Endothelial cell of umbilical vein (primary cell): ENCODE results near the gene ARFGEF3. TPM values are rescaled to one million over a fixed set of nuclear protein-coding genes. Genes with fewer than 3 reads are reported as not detected.

ENCODE experiments used
- BruUV-seq: library from RNA; stranded (reverse); fragments of 400-500 nt; replicated peaks from 2 replicates; lab custom pipeline; 2021; lab: Mats Ljungman, UMichigan
- CTCF ChIA-PET: fragments of 300-600, 350-600 bp; sonication (Branson Sonifier 250); formaldehyde crosslinking; loops from one replicate; lab custom pipeline; 2021; ENCODE audit warnings: antibody characterized with exemption, inconsistent platforms; lab: Charles Lee
- POLR2A ChIA-PET: fragments of 300-600, 350-600 bp; sonication (Branson Sonifier 250); formaldehyde crosslinking; loops from one replicate; lab custom pipeline; 2021; ENCODE audit warnings: antibody characterized with exemption, inconsistent platforms; lab: Charles Lee
- DNase-seq: peaks from one replicate; pipeline ENCODE4 v3.0.0-alpha.2; 2011; ENCODE audit warnings: low read depth, low spot score
- FAIRE-seq: peaks from 2 replicates; lab custom pipeline; 2011; peaks lifted over from hg19 to GRCh38; lab: Jason Lieb, UNC
- H2AFZ ChIP-seq: 2 replicates; pipeline ENCODE4 v1.6.0; 2012; ENCODE audit warnings: low read depth, low read length, control low read depth, inconsistent platforms
- H3K27ac ChIP-seq: 2 replicates; pipeline ENCODE4 v1.5.1; 2011; ENCODE audit warnings: low read depth, mild to moderate bottlenecking, control low read depth, low read length, moderate library complexity; ENCODE audit not compliant: insufficient read depth
- H3K27me3 ChIP-seq, 2 experiments: 2 replicates each; pipeline versions ENCODE4 v1.6.0 to v1.6.1; 2011; ENCODE audit warnings: low read length in 2 of 2, mixed read lengths in 1 of 2; ENCODE audit not compliant: control insufficient read depth in 2 of 2, insufficient read depth in 2 of 2
- H3K36me3 ChIP-seq, 2 experiments: 2 replicates in 1 of 2; 3 replicates in 1 of 2; pipeline ENCODE4 v1.5.1; 2011; ENCODE audit warnings: low read length in 2 of 2, mild to moderate bottlenecking in 1 of 2, moderate library complexity in 1 of 2; ENCODE audit not compliant: control insufficient read depth in 2 of 2, insufficient read depth in 2 of 2; ENCODE audit errors: extremely low read depth in 1 of 2
- H3K4me1 ChIP-seq: 3 replicates; pipeline ENCODE4 v1.5.1; 2011; ENCODE audit warnings: mild to moderate bottlenecking, low read length; ENCODE audit not compliant: control insufficient read depth, insufficient read depth; ENCODE audit errors: extremely low read depth
- H3K4me2 ChIP-seq: 2 replicates; pipeline ENCODE4 v1.6.1; 2011; ENCODE audit warnings: low read length, control low read depth, mixed read lengths; ENCODE audit not compliant: insufficient read depth
- H3K4me3 ChIP-seq, 3 experiments: fragments of 200-600 bp in 1 of 3; sonication (generic), shearing (Covaris generic) in 1 of 3; replicated peaks in 1 of 3; 2 replicates each; pipeline ENCODE4 v1.5.1; 2011 to 2016; ENCODE audit warnings: control low read depth in 3 of 3, low read length in 3 of 3, mild to moderate bottlenecking in 2 of 3, inconsistent platforms in 1 of 3, low read depth in 1 of 3, moderate library complexity in 1 of 3; ENCODE audit not compliant: insufficient read depth in 1 of 3
- H3K79me2 ChIP-seq: 2 replicates; pipeline ENCODE4 v1.6.0; 2012; ENCODE audit warnings: low read length, inconsistent platforms; ENCODE audit not compliant: control insufficient read depth, insufficient read depth
- H3K9ac ChIP-seq: replicated peaks from 2 replicates; pipeline ENCODE3; 2011; ENCODE audit warnings: low read length, control low read depth; ENCODE audit not compliant: insufficient read depth; ENCODE audit errors: extremely low read depth
- H3K9me1 ChIP-seq: replicated peaks from 3 replicates; pipeline ENCODE4 v1.6.0; 2011; ENCODE audit warnings: mild to moderate bottlenecking, low read length; ENCODE audit not compliant: control insufficient read depth, insufficient read depth; ENCODE audit errors: extremely low read depth
- H3K9me3 ChIP-seq: replicated peaks from 2 replicates; pipeline ENCODE4 v1.5.1; 2012; ENCODE audit warnings: low read length, inconsistent platforms; ENCODE audit not compliant: control insufficient read depth, insufficient read depth
- H4K20me1 ChIP-seq: replicated peaks from 2 replicates; pipeline ENCODE3; 2011; ENCODE audit warnings: mild to moderate bottlenecking, low read length; ENCODE audit not compliant: control insufficient read depth, insufficient read depth; ENCODE audit errors: extremely low read depth
- CTCF ChIP-seq, 2 donors: IDR thresholded peaks; 1 replicate in 1 of 2; 2 replicates in 1 of 2; pipeline ENCODE4 v1.5.1; 2011; ENCODE audit warnings: low read length in 2 of 2, mild to moderate bottlenecking in 2 of 2, moderate library complexity in 2 of 2, control low read depth in 1 of 2, inconsistent platforms in 1 of 2, low read depth in 1 of 2; ENCODE audit not compliant: insufficient read depth in 1 of 2; ENCODE audit errors: extremely low read depth in 1 of 2
- EZH2 ChIP-seq: IDR thresholded peaks from 2 replicates; pipeline ENCODE4 v1.6.1; 2012; ENCODE audit warnings: borderline replicate concordance, low read depth, mild to moderate bottlenecking, moderate library complexity, low read length, inconsistent platforms; ENCODE audit not compliant: severe bottlenecking
- FOS ChIP-seq: IDR thresholded peaks from 2 replicates; pipeline ENCODE4 v1.6.1; 2011; ENCODE audit warnings: mild to moderate bottlenecking, low read length, moderate library complexity, borderline replicate concordance; ENCODE audit not compliant: insufficient read depth
- GATA2 ChIP-seq: IDR thresholded peaks from 2 replicates; pipeline ENCODE4 v1.7.0; 2011; ENCODE audit warnings: low read depth, mild to moderate bottlenecking, moderate library complexity, mixed read lengths, low read length; ENCODE audit not compliant: insufficient read length, insufficient read depth
- JUN ChIP-seq: IDR thresholded peaks from 2 replicates; pipeline ENCODE4 v1.6.1; 2011; ENCODE audit warnings: borderline replicate concordance, low read depth; ENCODE audit not compliant: insufficient read length, insufficient read depth
- MAX ChIP-seq: IDR thresholded peaks from 2 replicates; pipeline ENCODE4 v1.6.1; 2011; ENCODE audit not compliant: insufficient read depth, insufficient read length
- MYC ChIP-seq: IDR thresholded peaks from one replicate; pipeline ENCODE4 v1.6.1; 2011; ENCODE audit warnings: mild to moderate bottlenecking, low read depth, low read length
- POLR2A ChIP-seq: IDR thresholded peaks from 2 replicates; pipeline ENCODE4 v1.6.1; 2012; ENCODE audit warnings: low read depth, mild to moderate bottlenecking, control low read depth, low read length
- POLR2AphosphoS5 ChIP-seq: IDR thresholded peaks from 2 replicates; pipeline ENCODE4 v1.6.1; 2012; ENCODE audit warnings: low read depth, mild to moderate bottlenecking, control low read depth, low read length, moderate library complexity; ENCODE audit not compliant: insufficient read depth
- dilution Hi-C: fragments of 300-500 bp; cut with MboI; formaldehyde crosslinking; loops from one replicate; pipeline ENCODE4 v1.15.0; 2019; ENCODE audit warnings: low sequenced_read_pairs; ENCODE audit not compliant: extremely low pct_ligation_motif_present
- intact Hi-C: fragments of 100-400 bp; cut with micrococcal nuclease; formaldehyde crosslinking; loops from one replicate; pipeline ENCODE4 v1.10.0; 2022
- polyA plus RNA-seq, 4 experiments: library from polyadenylated mRNA; depleted of rRNA in 3 of 4; stranded (reverse) in 3 of 4; unstranded in 1 of 4; fragments of >200 nt; gene quantifications; 2 replicates each; pipeline versions ENCODE4 v1.2.1 to v1.2.3, GENCODE V29; 2011 to 2012; ENCODE audit warnings: missing spikeins in 1 of 4
- total RNA-seq: library from RNA; stranded (reverse); gene quantifications from 2 replicates; pipeline ENCODE4 v1.2.3, GENCODE V29; 2021

Gene ARFGEF3
- total and polyA plus RNA-seq, 2 donors (not counting 3 experiments of a cell fraction or from before 2014, with no cell fraction given): 1.3 to 7.3 TPM

GRCh38 chr6:138205437-138206094, 43.8 kb downstream of the ARFGEF3 start:
- H3K4me3 ChIP-seq: no peak overlapping the region
- H3K9ac ChIP-seq: no peak overlapping the region
- intact Hi-C loops (no loop called here), dilution Hi-C loops (no loop called here)
- no peaks in the 10 kb centered on the region for H3K4me1 ChIP-seq
- ChIA-PET CTCF (interaction anchor here (0.6 to 1.0 kb wide), 3 partner anchors 10 to 28 kb away, joined by 3 read pairs; no protein-coding TSS in a partner anchor), POLR2A (no interaction called here)
- H2AFZ ChIP-seq: no peak overlapping the region
- FAIRE-seq: no peak
- H3K36me3 ChIP-seq: no peaks in the 10 kb centered on the region
- H4K20me1 ChIP-seq: no peaks in the 10 kb centered on the region
- H3K4me2 ChIP-seq: no peak overlapping the region
- no peak for DNase-seq
- no peaks in the 10 kb centered on the region for H3K27me3 ChIP-seq
- no peaks in the 10 kb centered on the region for H3K79me2 ChIP-seq
- no TSS peak for BruUV-seq
- no peak overlapping the region for H3K27ac ChIP-seq
- no peaks in the 10 kb centered on the region for H3K9me3 ChIP-seq
- no peak for TF ChIP-seq MYC
- TF ChIP-seq POLR2A: no peak
- no peak for TF ChIP-seq EZH2
- no peak for TF ChIP-seq POLR2AphosphoS5
- no peak for TF ChIP-seq FOS
- no peak for TF ChIP-seq JUN
- TF ChIP-seq GATA2: no peak
- no peak for TF ChIP-seq MAX
- no peak for TF ChIP-seq CTCF (IDR thresholded peaks at IDR 0.05; ENCODE audit: extremely low read depth in 1 of 2, insufficient read depth in 1 of 2, low read depth in 1 of 2, low read length in 2 of 2)
- H3K9me1 ChIP-seq: no peaks in the 10 kb centered on the region
